ENCODE data around the gene RTN1. TPM values are rescaled to one million over a fixed set of nuclear protein-coding genes. Genes with fewer than 3 reads are reported as not detected.
"Not testable (repeated sequence)": the region's sequence is repeated elsewhere in the genome, so short reads cannot be mapped to it uniquely, and the experiment has no call there.

The RTN1 gene
- total RNA-seq, 1 donor from 2014 or later, result 18.0 TPM

GRCh38 chr14:59675394-59675793 lies 195.2 kb downstream of the RTN1 start:
- TF ChIP-seq CTCF (conservative IDR thresholded peaks at IDR 0.05), result no peak
- Mint-ChIP-seq H3K9me3 (no peaks in the 10 kb centered on the region), H3K4me1 (peaks cover 19% of the 10 kb centered on the region), H3K36me3 (ENCODE audit: low read depth) (no peaks in the 10 kb centered on the region), H3K27me3 (ENCODE audit: low read depth) (no peaks in the 10 kb centered on the region), H3K4me3 (no peak overlapping the region), H3K27ac (ENCODE audit: unreplicated experiment) (no peak overlapping the region)
- DNase-seq (ENCODE audit: low read depth, low spot score), result no peak

- Mint-ChIP-seq H3K27ac (ENCODE audit: unreplicated experiment) (no peak overlapping the region), H3K4me3 (no peak overlapping the region), H3K4me1 (no peaks in the 10 kb centered on the region), H3K36me3 (ENCODE audit: low read depth) (peaks cover 24% of the 10 kb centered on the region), H3K27me3 (ENCODE audit: low read depth) (no peaks in the 10 kb centered on the region), H3K9me3 (peaks cover 17% of the 10 kb centered on the region)
- no peak for TF ChIP-seq CTCF (conservative IDR thresholded peaks at IDR 0.05)
- no peak for DNase-seq (ENCODE audit: low read depth, low spot score)
Measured at GRCh38 chr14:59664741-59665140, 205.8 kb downstream of the RTN1 start.

- H3K9me3 Mint-ChIP-seq, result peaks cover 8% of the 10 kb centered on the region
- TF ChIP-seq CTCF (conservative IDR thresholded peaks at IDR 0.05), result no peak
- DNase-seq (ENCODE audit: low read depth, low spot score), result no peak
- no peaks in the 10 kb centered on the region for H3K27me3 Mint-ChIP-seq (ENCODE audit: low read depth)
- peaks cover 8% of the 10 kb centered on the region for H3K36me3 Mint-ChIP-seq (ENCODE audit: low read depth)
- H3K27ac Mint-ChIP-seq (ENCODE audit: unreplicated experiment), result no peak overlapping the region
- no peaks in the 10 kb centered on the region for H3K4me1 Mint-ChIP-seq
- H3K4me3 Mint-ChIP-seq, result no peak overlapping the region
Measured at GRCh38 chr14:59657769-59658168, 212.8 kb downstream of the RTN1 start.

GRCh38 chr14:59656473-59656872 lies 214.1 kb downstream of the RTN1 start:
- H3K9me3 Mint-ChIP-seq, result peaks cover 6% of the 10 kb centered on the region

GRCh38 chr14:59654131-59654530 lies 216.4 kb downstream of the RTN1 start:
- not testable (repeated sequence) for H3K36me3 Mint-ChIP-seq (ENCODE audit: low read depth); H3K4me3 Mint-ChIP-seq; H3K4me1 Mint-ChIP-seq; H3K27me3 Mint-ChIP-seq (ENCODE audit: low read depth); H3K27ac Mint-ChIP-seq (ENCODE audit: unreplicated experiment); DNase-seq (ENCODE audit: low read depth, low spot score)
- H3K9me3 Mint-ChIP-seq, result peaks cover 13% of the 10 kb centered on the region

More at GRCh38 chr14:59656473-59656872, 214.1 kb downstream of the RTN1 start:
- no peak overlapping the region for H3K27ac Mint-ChIP-seq (ENCODE audit: unreplicated experiment)
- DNase-seq (ENCODE audit: low read depth, low spot score), result no peak
- no peaks in the 10 kb centered on the region for H3K4me1 Mint-ChIP-seq
- peaks cover 3% of the 10 kb centered on the region for H3K36me3 Mint-ChIP-seq (ENCODE audit: low read depth)
- TF ChIP-seq CTCF (conservative IDR thresholded peaks at IDR 0.05), result no peak
- no peaks in the 10 kb centered on the region for H3K27me3 Mint-ChIP-seq (ENCODE audit: low read depth)
- H3K4me3 Mint-ChIP-seq, result no peak overlapping the region

GRCh38 chr14:59646832-59647231 lies 223.7 kb downstream of the RTN1 start:
- not testable (repeated sequence) for H3K27ac Mint-ChIP-seq (ENCODE audit: unreplicated experiment); DNase-seq (ENCODE audit: low read depth, low spot score); H3K4me1 Mint-ChIP-seq; H3K4me3 Mint-ChIP-seq; H3K27me3 Mint-ChIP-seq (ENCODE audit: low read depth)
- peaks cover 38% of the 10 kb centered on the region for H3K9me3 Mint-ChIP-seq
- peaks cover 19% of the 10 kb centered on the region for H3K36me3 Mint-ChIP-seq (ENCODE audit: low read depth)

GRCh38 chr14:59638885-59639284 lies 231.7 kb downstream of the RTN1 start:
- H3K36me3 Mint-ChIP-seq (ENCODE audit: low read depth), result peaks cover 13% of the 10 kb centered on the region
- DNase-seq (ENCODE audit: low read depth, low spot score), result no peak
- H3K27ac Mint-ChIP-seq (ENCODE audit: unreplicated experiment), result no peak overlapping the region
- TF ChIP-seq CTCF (conservative IDR thresholded peaks at IDR 0.05), result no peak
- peaks cover 16% of the 10 kb centered on the region for H3K9me3 Mint-ChIP-seq
- no peak overlapping the region for H3K4me3 Mint-ChIP-seq
- no peaks in the 10 kb centered on the region for H3K4me1 Mint-ChIP-seq
- peaks cover 7% of the 10 kb centered on the region for H3K27me3 Mint-ChIP-seq (ENCODE audit: low read depth)
